ENCODE data around the gene AURKAIP1. TPM values are rescaled to one million over a fixed set of nuclear protein-coding genes. Genes with fewer than 3 reads are reported as not detected.
"Not testable (repeated sequence)": the region's sequence is repeated elsewhere in the genome, so short reads cannot be mapped to it uniquely, and the experiment has no call there.

AURKAIP1 gene
- total and polyA plus RNA-seq, 2 of the 13 experiments (the other 11 are each of a cell fraction or from before 2014, with no cell fraction given), result 69.5 to 175 TPM

- no peak overlapping the region for H2AFZ ChIP-seq (ENCODE audit: low read length)
- no peaks in the 10 kb centered on the region for H3K27me3 ChIP-seq (ENCODE audit: control insufficient read depth in 1 of 2, insufficient read depth in 2 of 2, low read length in 2 of 2)
- ATAC-seq, result no peak
- peaks cover 38% of the 10 kb centered on the region for H3K4me1 ChIP-seq (ENCODE audit: insufficient read depth, low read length)
- no peak overlapping the region for H3K9ac ChIP-seq (ENCODE audit: insufficient read depth, low read depth, low read length)
- BruUV-seq (replicated peaks), result no TSS peak
- H3K4me2 ChIP-seq (ENCODE audit: low read depth, low read length), result no peak overlapping the region
- H3K79me2 ChIP-seq (ENCODE audit: insufficient read depth, low read length), result peaks cover 9% of the 10 kb centered on the region
- no peak for DNase-seq (ENCODE audit: low spot score)
- H3K4me3 ChIP-seq (replicated peaks in 1 of 3; ENCODE audit: insufficient read depth in 1 of 3, low read depth in 2 of 3, low read length in 3 of 3), result no peak overlapping the region
- no peak overlapping the region for H3K27ac ChIP-seq (ENCODE audit: extremely low read length, insufficient read depth, low read length)
- WGBS (ENCODE audit: low lambda C conversion rate), result 91% methylated on average over 13 of the region's 13 CpGs
- no peaks in the 10 kb centered on the region for H4K20me1 ChIP-seq (ENCODE audit: insufficient read depth, low read length)
- CTCF ChIA-PET (ENCODE audit: low intra/inter-chr PET ratio, low total read pairs), result no interaction called here
- intact Hi-C loops (cut with micrococcal nuclease; ENCODE audit: unreplicated experiment), result no loop called here
- FAIRE-seq, result no peak
- TF ChIP-seq DPF2 (CRISPR knock-in tag; IDR thresholded peaks at IDR 0.05; ENCODE audit: borderline replicate concordance, low read depth) (no peak), ZBTB38 (CRISPR knock-in tag; IDR thresholded peaks at IDR 0.05) (0 out of 2 replicates have a peak, but pooled peaks have one; percentile 26), ZFP36 (IDR thresholded peaks at IDR 0.05; ENCODE audit: borderline replicate concordance, low read depth, low read length, partially characterized antibody) (no peak)
- in situ Hi-C loops (cut with HindIII; ENCODE audit: extremely low pct_ligation_motif_present, low pct_unique_long_range_greater_than_20kb), result no loop called here
- no peaks in the 10 kb centered on the region for H3K9me3 ChIP-seq (ENCODE audit: low read length)
- POLR2A ChIA-PET, result interaction anchor here (1.1 to 1.8 kb wide), 5 partner anchors 8 to 40 kb away, joined by 4 to 8 read pairs (median 4); no protein-coding TSS in a partner anchor
- no peaks in the 10 kb centered on the region for H3K36me3 ChIP-seq (replicated peaks in 1 of 2; ENCODE audit: control insufficient read depth in 1 of 2, insufficient read depth in 2 of 2, low read length in 2 of 2)
These were observed 40.7 kb upstream of the AURKAIP1 start for GRCh38 chr1:1415751-1416150.

GRCh38 chr1:1412311-1412902, 37.4 kb upstream of the AURKAIP1 start:
- H4K20me1 ChIP-seq (ENCODE audit: insufficient read depth, low read length), result peaks cover 18% of the 10 kb centered on the region; the same call in 1 of the 2 replicates
- WGBS (ENCODE audit: low lambda C conversion rate), result 84% methylated on average over 11 of the region's 11 CpGs
- H3K27me3 ChIP-seq (ENCODE audit: control insufficient read depth in 1 of 2, insufficient read depth in 2 of 2, low read length in 2 of 2); H3K4me2 ChIP-seq (ENCODE audit: low read depth, low read length); H3K9me3 ChIP-seq (ENCODE audit: low read length); H3K27ac ChIP-seq (ENCODE audit: extremely low read length, insufficient read depth, low read length); H3K36me3 ChIP-seq (replicated peaks in 1 of 2; ENCODE audit: control insufficient read depth in 1 of 2, insufficient read depth in 2 of 2, low read length in 2 of 2); intact Hi-C loops (cut with micrococcal nuclease; ENCODE audit: unreplicated experiment); in situ Hi-C loops (cut with HindIII; ENCODE audit: extremely low pct_ligation_motif_present, low pct_unique_long_range_greater_than_20kb); ATAC-seq; H2AFZ ChIP-seq (ENCODE audit: low read length); BruUV-seq (replicated peaks); CTCF ChIA-PET (ENCODE audit: low intra/inter-chr PET ratio, low total read pairs); DNase-seq (ENCODE audit: low spot score); H3K9ac ChIP-seq (ENCODE audit: insufficient read depth, low read depth, low read length); FAIRE-seq; H3K4me3 ChIP-seq (replicated peaks in 1 of 3; ENCODE audit: insufficient read depth in 1 of 3, low read depth in 2 of 3, low read length in 3 of 3): not testable (repeated sequence)
- peaks cover 32% of the 10 kb centered on the region for H3K4me1 ChIP-seq (ENCODE audit: insufficient read depth, low read length)
- POLR2A ChIA-PET, result interaction anchor here (1.5 to 2.3 kb wide), 2 partner anchors 14 to 21 kb away, joined by 3 to 6 read pairs; partner anchors contain the start of gene CCNL2
- peaks cover 18% of the 10 kb centered on the region for H3K79me2 ChIP-seq (ENCODE audit: insufficient read depth, low read length)
